KOPT-K1 (cell line): Measurements from ENCODE around the gene MYH7.

ENCODE experiments used
- H3K27ac ChIP-seq: fragments of 200-600 bp; sonication (generic); 2 replicates; pipeline ENCODE4 v1.5.1; 2016; ENCODE audit warnings: antibody characterized with exemption, mild to moderate bottlenecking, low read depth, low read length; ENCODE audit not compliant: poor library complexity, severe bottlenecking
- H3K36me3 ChIP-seq: fragments of 200-600 bp; sonication (generic); 2 replicates; pipeline ENCODE4 v1.5.1; 2017; ENCODE audit warnings: antibody characterized with exemption, mild to moderate bottlenecking, low read length, moderate library complexity; ENCODE audit not compliant: insufficient read depth
- H3K9me3 ChIP-seq: fragments of 200-600 bp; sonication (generic); 2 replicates; pipeline ENCODE4 v1.5.1; 2017; ENCODE audit warnings: antibody characterized with exemption, low read length, mild to moderate bottlenecking; ENCODE audit not compliant: insufficient read depth, poor library complexity, severe bottlenecking

MYH7 gene

DNA sequence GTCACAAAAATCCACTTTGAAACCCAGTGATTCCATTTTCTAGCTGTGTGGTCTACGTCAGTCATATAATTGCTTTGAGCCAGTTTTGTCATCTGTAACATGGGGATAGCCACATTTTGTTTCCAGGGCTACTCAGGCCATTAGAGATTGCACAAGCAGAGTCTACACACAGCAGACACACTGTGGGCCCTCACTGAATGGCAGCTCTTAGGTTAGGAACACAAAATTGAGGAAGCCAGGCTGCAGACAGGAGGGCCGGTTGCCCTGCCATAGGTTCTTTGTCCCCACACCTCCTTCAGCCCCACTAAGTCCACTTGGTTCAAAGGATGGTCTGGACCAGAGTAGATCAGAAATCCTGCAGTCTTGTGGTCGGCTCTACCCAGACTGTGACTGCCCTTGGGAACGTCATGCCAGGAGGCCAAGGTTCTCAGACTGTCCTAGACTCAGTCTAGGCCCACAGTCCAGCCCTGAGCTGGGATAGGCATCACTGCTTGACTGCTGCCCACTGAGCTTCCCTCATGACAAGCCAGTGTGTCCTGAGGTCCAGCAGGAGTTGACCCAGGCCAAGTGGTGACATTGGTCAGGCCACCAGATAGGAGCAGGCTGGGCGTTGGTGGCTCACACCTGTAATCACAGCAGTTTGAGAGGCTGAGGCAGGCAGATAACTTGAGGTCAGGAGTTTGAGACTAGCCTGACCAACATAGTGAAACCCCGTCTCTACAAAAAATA lies 3.8 kb upstream of the MYH7 start:
- Histone ChIP-seq H3K36me3 (no peaks in the 10 kb centered on the region), H3K9me3 (no peaks in the 10 kb centered on the region), H3K27ac (no peak overlapping the region)

DNA sequence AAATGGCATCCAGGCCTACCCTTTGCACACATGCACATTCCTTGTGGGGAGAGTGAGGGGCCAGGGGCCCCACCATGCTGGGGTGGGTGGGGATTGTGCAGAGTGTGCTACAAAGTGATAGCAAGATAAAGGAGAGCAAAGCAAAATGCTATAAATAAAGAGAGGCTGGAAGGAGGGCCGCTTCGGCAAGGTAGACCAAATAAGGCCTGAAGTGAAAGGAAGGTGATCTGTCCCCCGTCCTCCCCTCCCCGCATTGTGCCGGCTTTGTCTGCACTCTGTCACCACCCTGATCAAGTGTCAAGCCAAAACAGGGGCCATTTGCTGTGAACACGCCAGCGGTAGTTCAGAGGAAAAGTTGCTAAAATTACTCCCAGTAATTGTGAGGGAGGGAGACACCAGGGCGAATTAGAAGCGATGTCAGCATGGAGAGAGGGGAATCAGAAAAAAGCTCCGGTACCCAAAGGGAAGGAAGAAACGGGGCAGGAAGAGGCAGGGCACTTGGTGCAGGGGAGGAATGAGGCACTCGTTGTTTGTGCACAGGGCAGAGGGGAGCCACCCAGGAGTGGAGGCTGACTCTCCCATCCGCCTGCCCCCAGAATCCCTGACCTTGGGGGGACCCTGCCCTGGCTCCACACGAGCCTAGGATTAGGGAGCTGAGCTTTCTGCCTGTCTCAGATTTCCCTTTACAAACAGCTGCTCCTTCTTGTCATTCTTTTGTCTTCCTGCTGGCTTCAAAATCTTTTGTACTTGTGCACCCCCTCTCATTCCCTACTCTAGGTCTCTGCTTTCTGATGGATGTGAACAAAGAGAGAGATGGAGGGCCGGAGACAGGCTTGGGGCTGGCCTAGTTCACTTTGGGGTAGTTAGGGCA lies 2.9 kb upstream of the MYH7 start:
- H3K9me3 ChIP-seq = no peaks in the 10 kb centered on the region
- H3K27ac ChIP-seq = no peak overlapping the region
- no peaks in the 10 kb centered on the region for H3K36me3 ChIP-seq

DNA sequence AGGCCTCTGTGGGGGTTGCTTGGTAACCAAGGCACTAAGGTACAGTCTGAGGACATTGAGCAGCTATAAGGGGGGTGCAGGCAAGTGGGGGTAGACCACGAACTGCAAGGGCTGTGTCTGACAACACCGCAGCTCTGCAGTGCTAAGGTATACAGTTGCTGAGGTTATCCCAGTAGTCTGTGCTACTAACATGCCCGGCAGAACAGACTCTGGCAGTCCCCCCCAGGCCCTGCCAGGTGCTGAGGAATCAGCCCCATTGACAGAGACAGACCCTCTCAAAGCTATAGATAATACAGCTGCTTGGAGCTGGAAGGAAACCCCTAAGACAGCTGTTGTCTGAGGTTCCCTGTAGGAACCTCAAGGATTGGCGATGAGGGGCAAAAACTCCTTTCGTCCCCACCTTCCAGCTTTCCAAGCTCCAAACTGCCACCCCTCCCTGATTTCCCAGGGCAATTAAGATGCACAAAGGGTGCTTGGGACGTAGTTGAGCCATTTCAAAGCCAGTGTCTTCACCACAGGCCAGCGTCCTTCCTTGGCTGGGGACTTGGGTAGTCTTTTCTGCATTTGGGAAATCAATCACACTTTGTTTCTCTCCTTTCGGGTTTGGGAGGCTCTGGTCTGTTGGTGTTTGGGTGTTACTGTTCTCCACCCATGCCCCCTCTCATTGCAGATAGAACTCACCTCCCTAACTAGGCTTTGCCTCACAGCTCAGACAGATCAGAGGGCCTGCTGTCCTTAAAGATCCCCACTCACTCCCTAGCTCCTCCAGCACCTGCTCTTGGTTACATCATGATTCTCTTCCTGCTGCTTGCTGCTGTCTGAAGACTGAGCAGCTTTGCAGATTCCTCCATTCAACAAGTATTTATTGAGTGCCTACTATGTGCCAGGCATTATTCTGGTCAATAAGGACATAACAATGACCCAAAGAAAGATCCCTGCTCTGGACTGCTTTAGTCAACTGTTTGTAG lies 2.0 kb upstream of the MYH7 start:
- Histone ChIP-seq H3K9me3 (no peaks in the 10 kb centered on the region), H3K27ac (no peak overlapping the region), H3K36me3 (no peaks in the 10 kb centered on the region)

DNA sequence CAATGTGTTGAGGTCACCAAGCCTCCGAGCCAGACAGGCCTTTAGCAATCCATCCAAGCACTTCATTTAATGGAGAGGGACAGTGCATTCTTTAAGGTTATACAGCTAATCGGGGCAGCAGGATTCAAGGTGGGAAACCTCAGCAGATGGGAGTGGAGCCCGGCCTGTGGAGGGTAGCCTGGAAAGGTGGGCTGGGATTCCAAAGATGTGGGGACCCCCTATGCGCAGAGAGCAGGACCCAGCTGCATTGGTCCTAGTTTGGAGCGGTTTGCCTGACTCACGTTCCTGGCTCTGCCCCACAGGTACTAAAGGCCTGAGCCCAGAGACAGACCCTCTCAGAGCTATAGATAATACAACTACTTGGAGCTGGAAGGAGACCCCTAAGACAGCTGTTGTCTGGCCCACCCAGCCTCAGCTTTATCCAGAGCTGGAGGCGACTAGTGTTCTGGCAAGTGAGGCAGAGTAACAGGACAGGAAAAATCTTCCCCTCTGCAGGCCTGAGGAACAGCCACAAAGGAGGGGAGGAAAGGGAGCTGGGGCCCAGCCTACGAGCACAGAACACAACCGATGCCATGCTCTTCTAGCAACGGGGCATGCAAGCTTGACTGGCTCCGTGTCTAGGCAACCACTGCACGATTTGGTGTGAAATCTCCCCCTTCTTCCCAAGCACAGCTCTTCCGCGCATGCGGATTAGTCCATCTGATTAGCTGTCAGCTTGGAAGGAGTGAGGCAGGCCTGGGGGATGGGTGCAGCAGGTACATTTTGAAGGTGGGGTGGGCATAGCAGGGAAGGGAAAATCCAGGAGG lies 1.1 kb upstream of the MYH7 start:
- H3K27ac ChIP-seq = no peak overlapping the region
- H3K36me3 ChIP-seq = no peaks in the 10 kb centered on the region
- no peaks in the 10 kb centered on the region for H3K9me3 ChIP-seq

DNA sequence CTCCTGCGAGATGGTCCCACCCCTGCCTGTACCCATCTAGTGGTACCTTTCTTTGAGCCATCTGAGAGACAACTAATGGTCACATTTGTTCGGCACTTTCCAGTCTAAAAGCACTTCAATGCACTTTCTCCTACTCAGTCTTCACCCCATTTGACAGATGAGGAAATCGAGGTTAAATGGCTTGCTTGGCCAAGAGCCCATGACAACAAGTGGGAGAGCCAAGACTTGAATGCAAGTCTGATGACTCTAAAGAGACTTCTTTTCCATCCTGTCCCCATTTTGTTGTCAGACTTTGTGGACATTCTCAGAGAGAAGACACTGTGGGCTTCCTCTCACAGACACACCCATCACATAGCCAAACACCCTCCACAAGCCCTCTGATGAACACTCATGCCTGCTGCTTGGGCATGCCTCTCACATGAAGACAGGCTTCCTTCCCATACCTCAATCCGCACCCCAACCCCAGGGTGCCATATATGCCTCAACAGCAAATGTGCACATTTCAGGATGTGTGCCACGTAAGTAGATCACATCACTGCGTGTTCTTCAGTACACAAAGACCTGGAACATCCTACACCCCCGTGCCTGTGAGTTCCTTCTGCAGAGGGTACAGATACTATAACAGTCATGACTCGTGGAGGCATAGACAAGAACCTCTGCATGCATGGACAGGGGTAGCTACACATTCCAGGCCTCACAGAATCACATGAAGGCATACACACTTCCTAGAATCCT lies 805 bp downstream of the MYH7 start:
- Histone ChIP-seq H3K27ac (no peak overlapping the region), H3K36me3 (no peaks in the 10 kb centered on the region), H3K9me3 (no peaks in the 10 kb centered on the region)

DNA sequence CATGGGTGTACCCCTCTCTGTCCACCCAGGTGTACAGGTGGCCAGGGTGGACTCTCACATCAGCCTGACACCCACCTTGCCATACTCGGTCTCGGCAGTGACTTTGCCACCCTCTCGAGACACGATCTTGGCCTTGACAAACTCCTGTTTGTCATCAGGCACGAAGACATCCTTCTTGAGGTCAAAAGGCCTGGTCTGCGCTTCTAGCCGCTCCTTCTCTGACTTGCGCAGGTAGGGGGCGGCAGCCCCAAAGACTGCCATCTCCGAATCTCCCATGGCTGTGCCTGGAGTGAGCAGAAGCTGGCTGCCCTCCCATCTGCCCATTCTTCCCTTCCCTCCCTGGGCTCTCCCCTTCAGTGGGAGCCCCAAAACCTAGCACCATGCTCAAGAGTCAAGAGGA lies 2.0 kb downstream of the MYH7 start:
- H3K36me3 ChIP-seq = no peaks in the 10 kb centered on the region

DNA sequence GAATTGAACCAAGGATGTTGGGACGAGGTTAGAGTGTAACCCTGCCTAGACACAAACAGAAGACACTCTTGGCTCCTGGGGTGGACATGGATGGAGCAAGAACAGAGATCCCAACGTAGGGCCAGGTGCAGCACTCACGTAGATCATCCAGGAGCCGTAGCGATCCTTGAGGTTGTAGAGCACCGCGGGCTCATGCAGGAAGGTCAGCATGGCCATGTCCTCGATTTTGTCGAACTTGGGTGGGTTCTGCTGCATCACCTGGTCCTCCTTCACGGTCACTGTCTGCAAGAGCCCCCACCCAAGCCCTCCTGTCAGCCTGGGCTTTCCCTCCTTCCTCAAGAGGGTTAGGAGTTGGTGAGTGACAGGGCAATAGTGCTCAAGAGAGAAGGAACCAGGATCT lies 2.5 kb downstream of the MYH7 start:
- H3K36me3 ChIP-seq = no peaks in the 10 kb centered on the region

More for the DNA sequence above, 2.0 kb downstream of the MYH7 start:
- Histone ChIP-seq H3K27ac (no peak overlapping the region), H3K9me3 (no peaks in the 10 kb centered on the region)

DNA sequence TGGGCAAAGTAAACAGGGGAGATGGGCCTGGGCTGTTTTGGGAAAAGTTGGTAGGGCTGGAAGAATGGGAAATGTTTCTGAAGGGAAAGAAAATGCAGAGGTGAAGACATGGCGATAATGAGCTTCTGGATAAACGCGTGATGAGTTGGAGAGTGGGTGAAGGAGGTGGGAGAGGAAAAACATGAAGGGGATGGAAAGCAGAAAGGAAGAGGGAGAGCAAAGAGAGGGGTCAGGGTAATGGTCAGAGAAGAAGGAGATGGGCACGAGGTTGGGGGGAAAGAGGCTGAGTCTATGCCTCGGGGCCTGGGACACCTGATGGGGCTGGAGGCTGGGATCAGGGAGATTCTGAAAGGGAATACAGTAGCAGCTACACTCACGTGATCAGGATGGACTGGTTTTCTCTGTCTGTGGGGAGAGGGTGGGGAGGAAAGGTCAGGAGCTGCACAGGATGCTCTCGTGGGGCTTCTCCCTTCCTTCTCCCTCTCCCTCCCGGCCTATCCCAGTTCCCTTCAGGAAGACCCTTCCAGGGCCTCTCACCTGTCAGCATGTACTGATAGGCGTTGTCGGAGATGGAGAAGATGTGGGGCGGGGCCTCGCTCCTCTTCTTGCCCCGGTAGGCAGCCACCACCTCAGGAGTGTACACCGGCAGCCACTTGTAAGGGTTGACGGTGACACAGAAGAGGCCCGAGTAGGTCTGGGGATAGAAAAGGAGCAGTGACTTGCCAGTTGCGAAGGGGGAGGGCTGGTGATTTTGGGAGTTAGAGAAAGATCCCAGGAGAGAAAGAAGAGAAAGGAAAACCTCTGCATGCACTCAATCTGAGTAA lies 3.1 kb downstream of the MYH7 start:
- H3K36me3 ChIP-seq = no peaks in the 10 kb centered on the region

More for the DNA sequence above, 2.5 kb downstream of the MYH7 start:
- Histone ChIP-seq H3K9me3 (no peaks in the 10 kb centered on the region), H3K27ac (no peak overlapping the region)

DNA sequence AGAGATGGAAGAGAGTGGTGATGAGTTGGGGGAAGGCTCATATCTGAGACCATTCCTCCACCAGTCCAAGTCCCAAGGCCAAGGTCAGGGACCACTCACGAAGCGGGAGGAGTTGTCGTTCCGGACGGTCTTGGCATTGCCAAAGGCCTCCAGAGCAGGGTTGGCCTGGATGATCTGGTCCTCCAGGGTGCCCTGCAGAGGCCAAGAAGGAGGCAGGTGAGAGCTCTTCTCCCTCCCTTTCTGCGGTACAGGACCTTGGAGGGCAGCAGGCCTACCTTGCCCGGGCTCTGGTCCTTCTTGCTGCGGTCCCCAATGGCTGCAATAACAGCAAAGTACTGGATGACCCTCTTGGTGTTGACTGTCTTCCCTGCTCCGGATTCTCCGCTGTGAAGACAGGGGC lies 4.0 kb downstream of the MYH7 start:
- H3K27ac ChIP-seq = no peak overlapping the region
- H3K36me3 ChIP-seq = no peaks in the 10 kb centered on the region
- H3K9me3 ChIP-seq = no peaks in the 10 kb centered on the region

More for the DNA sequence above, 3.1 kb downstream of the MYH7 start:
- Histone ChIP-seq H3K27ac (no peak overlapping the region), H3K9me3 (no peaks in the 10 kb centered on the region)

DNA sequence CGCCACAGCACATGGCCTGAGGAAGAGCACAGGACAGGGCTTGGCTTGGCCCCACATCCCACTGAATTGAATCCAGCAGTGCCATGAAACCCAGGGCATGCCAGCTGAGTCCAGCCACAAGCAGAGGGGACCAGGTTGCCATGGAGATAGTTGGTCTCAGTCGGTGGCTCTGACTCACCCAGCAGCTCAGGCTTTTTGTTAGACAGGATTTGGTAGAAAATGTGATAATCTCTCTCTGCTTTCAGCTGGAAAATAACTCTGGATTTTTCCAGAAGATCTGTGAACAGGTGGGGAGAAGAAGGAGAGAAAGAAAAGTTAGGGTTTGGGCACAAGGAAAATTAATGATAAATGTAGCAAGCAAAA lies 4.8 kb downstream of the MYH7 start:
- Histone ChIP-seq H3K27ac (no peak overlapping the region), H3K36me3 (no peaks in the 10 kb centered on the region), H3K9me3 (no peaks in the 10 kb centered on the region)

DNA sequence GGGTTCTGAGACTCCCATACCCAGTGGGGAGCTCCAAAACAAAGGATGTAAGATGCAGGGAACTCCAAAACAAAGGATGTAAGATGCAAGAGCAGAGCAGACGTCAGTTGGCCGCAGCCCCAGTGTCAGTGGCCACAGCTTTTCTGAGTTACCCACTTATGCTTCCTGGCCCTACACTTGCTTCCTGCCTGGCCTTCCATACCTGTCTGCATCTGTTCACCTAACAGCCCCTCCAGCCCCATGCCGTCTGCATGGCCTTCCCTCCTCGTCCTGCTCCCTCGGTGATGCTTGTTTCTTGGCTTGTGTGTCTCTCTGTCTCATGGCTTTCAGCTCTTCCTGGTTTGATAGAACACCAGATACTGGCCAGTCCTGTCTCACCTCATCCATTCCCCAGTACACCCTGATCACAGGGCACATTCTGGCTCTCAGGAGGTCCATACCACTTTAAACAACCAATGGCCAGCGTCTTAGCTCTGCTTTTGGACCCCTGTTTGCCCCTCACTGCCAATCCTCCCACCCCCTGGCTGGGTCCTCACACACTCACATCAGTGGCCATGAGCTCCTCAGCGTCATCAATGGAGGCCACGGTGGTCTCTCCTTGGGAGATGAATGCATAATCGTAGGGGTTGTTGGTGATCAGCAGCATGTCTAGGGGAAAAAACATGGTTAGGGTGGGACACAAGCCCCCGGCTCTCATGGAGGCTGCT lies 5.3 kb downstream of the MYH7 start:
- Histone ChIP-seq H3K36me3 (no peaks in the 10 kb centered on the region), H3K9me3 (no peaks in the 10 kb centered on the region), H3K27ac (no peak overlapping the region)

DNA sequence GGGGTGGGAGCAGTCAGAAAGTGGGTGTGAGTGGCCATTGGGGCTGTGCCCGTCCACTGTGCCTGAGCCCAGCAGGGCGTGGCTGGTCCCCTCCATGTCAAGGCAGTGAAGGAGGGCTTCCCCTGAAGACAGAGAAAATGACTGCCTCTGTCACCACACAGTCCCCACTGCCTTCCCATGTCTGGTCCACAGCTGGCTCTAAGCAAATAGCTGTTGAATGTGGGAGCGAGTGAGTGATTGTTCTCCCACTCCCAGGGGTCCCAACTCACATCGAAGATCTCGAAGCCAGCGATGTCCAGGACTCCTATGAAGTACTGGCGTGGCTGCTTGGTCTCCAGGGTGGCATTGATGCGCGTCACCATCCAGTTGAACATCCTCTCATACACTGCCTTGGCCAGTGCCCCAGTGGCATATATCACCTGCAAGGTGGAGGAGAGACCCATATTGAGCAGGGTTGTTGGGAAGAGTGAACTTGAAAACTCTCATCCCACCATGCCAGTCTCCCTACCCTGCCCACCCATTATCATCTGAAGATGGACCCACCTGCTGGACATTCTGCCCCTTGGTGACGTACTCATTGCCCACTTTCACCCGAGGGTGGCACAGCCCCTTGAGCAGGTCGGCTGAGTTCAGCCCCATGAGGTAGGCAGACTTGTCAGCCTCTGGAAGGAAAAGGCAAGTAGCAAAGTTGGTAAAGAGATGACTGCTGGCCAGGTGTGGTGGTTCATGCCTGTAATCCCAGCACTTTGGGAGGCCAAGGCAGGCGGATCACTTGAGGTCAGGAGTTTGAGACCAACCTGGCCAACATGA lies 6.6 kb downstream of the MYH7 start:
- no peaks in the 10 kb centered on the region for H3K9me3 ChIP-seq
- H3K36me3 ChIP-seq = no peaks in the 10 kb centered on the region
- no peak overlapping the region for H3K27ac ChIP-seq
